Measurements from ENCODE around the gene CNIH2.
"Not testable (repeated sequence)": the region's sequence is repeated elsewhere in the genome, so short reads cannot be mapped to it uniquely, and the experiment has no call there.

The CNIH2 gene

DNA sequence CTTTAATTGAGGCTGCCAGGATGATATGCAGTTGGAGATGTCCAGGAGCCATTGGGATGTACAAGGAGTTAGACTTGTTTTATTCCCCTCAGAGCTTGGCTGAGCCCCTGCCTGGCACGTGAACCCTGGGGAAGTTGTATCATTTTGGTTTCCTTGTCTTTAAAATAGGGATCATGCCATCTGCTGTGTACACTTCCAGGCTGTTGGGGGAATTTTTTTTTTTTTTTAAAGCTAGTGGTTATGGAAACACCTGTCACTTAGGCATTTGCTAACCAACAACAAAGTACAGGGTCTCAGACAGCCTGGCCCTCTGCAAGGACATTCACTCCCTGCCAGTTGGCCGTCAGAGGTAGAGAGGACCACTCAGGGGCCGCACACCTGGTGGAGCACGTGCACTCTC is 18.0 kb upstream of the CNIH2 start:
- no peak for DNase-seq

DNA sequence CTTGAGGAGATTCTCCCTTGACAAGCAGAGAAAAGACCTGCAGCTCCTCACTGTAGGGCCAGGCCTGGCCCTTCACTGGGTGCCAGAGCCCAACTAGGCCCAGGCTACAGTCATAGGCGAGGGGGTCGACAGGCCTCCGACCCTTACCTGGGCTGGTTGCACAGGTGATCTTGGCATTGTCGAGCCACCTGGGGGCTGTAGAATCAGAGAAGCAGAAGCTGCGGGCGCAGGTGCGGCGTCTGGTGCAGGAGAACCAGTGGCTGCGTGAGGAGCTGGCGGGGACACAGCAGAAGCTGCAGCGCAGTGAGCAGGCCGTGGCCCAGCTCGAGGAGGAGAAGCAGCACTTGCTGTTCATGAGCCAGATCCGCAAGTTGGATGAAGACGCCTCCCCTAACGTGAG is 16.4 kb upstream of the CNIH2 start:
- DNase-seq = no peak

DNA sequence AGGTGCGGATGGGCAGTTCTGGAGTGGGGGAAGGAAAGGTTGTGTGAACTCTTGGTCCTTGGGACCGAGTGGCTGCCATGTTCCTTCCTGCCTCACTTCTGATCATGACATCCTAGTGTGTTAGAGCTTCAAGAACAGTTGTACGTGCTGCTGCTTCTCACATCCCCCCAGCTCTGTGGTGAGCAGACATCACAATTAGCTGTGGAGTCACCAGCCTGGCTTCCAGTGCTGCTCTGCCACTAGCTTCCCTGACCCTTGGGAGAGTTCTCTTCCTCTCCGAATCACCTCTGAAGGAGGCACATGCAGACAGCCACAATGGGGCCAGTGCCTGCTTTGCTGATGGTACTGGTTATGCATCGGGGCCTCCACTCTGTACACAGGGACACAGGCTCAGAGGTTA is 15.8 kb upstream of the CNIH2 start:
- DNase-seq = no peak

GRCh38 chr11:66262696-66263095 is 15.3 kb upstream of the CNIH2 start:
- no peak for DNase-seq

GRCh38 chr11:66263231-66263630 is 14.7 kb upstream of the CNIH2 start:
- no peak for DNase-seq

DNA sequence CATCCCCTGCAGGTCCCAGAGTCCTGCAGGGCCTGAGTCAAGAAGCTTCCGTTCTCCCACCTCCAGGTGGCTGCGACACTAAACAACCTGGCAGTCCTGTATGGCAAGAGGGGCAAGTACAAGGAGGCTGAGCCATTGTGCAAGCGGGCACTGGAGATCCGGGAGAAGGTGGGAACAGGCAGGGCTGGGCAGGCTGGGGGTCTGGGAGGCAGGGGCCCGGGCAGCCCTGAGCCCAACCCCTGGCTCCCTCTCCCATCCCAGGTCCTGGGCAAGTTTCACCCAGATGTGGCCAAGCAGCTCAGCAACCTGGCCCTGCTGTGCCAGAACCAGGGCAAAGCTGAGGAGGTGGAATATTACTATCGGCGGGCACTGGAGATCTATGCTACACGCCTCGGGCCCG is 14.2 kb upstream of the CNIH2 start:
- no peak for DNase-seq

- DNase-seq = no peak
Measured at GRCh38 chr11:66264383-66264782, 13.6 kb upstream of the CNIH2 start.

DNA sequence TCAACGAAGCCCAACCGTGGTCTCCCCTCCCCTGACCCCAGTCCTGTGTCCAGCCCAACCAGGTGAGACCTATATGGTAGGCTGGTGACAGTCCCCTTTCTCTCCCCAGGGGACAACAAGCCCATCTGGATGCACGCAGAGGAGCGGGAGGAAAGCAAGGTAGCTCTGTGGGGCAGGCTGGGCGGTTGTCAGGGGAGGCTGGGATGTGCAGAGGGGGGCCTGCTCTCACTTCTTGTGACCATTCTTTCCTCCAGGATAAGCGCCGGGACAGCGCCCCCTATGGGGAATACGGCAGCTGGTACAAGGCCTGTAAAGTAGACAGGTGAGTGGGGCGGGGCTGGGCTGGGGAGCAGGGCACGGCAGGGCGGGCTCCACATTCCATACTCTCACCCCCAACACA is 13.1 kb upstream of the CNIH2 start:
- no peak for DNase-seq

- no peak for DNase-seq
Measured at GRCh38 chr11:66265531-66266377, 12.2 kb upstream of the CNIH2 start.

GRCh38 chr11:66266378-66267038 is 11.5 kb upstream of the CNIH2 start:
- DNase-seq = no peak

GRCh38 chr11:66267039-66267378 is 11.0 kb upstream of the CNIH2 start:
- DNase-seq = no peak

GRCh38 chr11:66267379-66268243 is 10.4 kb upstream of the CNIH2 start:
- peak; percentile 78 for DNase-seq

DNA sequence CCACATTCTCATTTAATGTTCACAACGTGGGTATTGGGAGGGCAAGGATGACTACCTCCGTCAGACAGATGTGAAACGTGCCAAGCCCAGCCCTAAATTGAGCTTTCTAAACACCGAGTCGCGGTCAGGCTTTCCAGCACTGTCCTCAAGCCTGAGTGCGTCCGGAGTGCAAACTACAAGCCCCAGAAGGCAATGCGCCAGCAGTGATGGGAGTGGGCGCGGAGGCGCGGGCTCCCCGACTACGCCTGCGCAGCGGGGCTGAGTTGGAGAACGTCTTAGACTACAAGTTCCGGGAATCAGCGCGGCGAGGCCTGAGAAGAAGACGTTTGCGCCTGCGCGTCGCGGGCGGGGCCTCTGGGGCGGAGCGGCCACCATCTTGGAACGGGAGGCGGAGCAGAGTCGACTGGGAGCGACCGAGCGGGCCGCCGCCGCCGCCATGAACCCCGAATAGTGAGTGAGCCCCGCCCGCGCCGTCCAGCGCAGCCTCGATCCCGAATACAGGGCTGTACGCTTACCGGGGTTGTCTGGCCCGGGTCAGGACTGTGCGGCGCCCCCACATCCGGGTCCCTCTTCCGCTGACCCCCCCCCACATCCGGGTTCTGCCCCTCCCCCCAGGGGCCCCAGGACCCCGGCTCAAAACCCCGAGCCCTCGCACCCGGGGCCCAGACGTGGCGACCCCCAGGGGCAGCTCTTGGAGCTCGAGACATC is 9.6 kb upstream of the CNIH2 start, which contains the start of gene RAB1B:
Gene RAB1B (plus strand): TSS at position 396 of the 708 bp plus-strand sequence. CDS start 41 bp downstream, at position 437.
- DNase-seq = peak; percentile 99

GRCh38 chr11:66268952-66269905 is 8.7 kb upstream of the CNIH2 start:
- DNase-seq = peak; percentile 23

- no peak for DNase-seq
Measured at GRCh38 chr11:66271816-66272215, 6.2 kb upstream of the CNIH2 start.

GRCh38 chr11:66272596-66272995 is 5.4 kb upstream of the CNIH2 start:
- no peak for DNase-seq

GRCh38 chr11:66274219-66274618 is 3.8 kb upstream of the CNIH2 start:
- no peak for DNase-seq

DNA sequence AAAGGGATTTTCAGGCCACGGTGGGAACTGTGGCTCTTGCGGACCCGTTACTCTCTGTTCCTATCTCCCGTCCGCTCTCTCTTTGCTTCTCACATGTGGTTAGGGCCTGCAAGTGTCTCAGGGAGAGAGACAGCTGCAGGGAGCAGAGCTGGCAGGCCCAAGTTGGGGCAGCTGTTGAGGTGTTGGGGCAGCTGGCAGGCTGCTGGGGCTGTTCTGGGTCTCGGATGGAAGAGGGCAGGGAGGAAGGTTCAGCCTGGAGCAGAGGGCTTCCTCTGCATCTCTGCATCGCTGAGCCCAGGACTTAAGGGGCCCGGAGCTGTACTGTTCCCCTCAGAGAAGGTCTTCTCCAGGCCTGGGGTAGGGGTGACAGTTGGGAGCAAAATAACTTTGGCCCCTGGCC is 2.6 kb upstream of the CNIH2 start:
- no peak for DNase-seq

DNA sequence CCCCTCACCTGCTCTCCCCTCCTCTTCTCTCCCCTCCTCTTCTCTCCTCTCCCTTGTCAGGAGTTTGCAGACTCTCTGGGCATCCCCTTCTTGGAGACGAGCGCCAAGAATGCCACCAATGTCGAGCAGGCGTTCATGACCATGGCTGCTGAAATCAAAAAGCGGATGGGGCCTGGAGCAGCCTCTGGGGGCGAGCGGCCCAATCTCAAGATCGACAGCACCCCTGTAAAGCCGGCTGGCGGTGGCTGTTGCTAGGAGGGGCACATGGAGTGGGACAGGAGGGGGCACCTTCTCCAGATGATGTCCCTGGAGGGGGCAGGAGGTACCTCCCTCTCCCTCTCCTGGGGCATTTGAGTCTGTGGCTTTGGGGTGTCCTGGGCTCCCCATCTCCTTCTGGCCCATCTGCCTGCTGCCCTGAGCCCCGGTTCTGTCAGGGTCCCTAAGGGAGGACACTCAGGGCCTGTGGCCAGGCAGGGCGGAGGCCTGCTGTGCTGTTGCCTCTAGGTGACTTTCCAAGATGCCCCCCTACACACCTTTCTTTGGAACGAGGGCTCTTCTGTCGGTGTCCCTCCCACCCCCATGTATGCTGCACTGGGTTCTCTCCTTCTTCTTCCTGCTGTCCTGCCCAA is 1.9 kb upstream of the CNIH2 start:
- no peak for DNase-seq

GRCh38 chr11:66276619-66277018 is 1.4 kb upstream of the CNIH2 start:
- DNase-seq = not testable (repeated sequence)

GRCh38 chr11:66277064-66277463 is 911 bp upstream of the CNIH2 start:
- not testable (repeated sequence) for DNase-seq
